Lower leg skin (tissue), 3 donors: ENCODE measurements around the gene SYNGR4.

Experiments
- CTCF ChIP-seq, 3 donors: fragments of 450-650 bp; IDR thresholded peaks; one replicate each; pipeline ENCODE4 v1.5.1; 2016; ENCODE audit warnings: antibody characterized with exemption in 3 of 3, mild to moderate bottlenecking in 3 of 3, moderate library complexity in 2 of 3
- POLR2A ChIP-seq, 2 donors: fragments of 450-650 bp; IDR thresholded peaks; one replicate each; pipeline ENCODE4 v1.6.1; 2016 to 2017; ENCODE audit warnings: antibody characterized with exemption in 2 of 2, mild to moderate bottlenecking in 1 of 2, moderate library complexity in 1 of 2

- no peak for TF ChIP-seq CTCF (IDR thresholded peaks at IDR 0.05)
- TF ChIP-seq POLR2A (IDR thresholded peaks at IDR 0.05), result no peak
These were observed 57.4 kb downstream of the SYNGR4 start for GRCh38 chr19:48421548-48421947.
